Stimulated activated CD4-positive, alpha-beta T cell treated with anti-CD3 and anti-CD28 coated beads, Interleukin-15, amount 100 ng/mL, for 1 hour (primary cell): ENCODE measurements around the gene RHOC.

ENCODE experiments used
- DNase-seq, 2 donors: peaks; one replicate each; pipeline ENCODE4 v3.0.0-alpha.2; 2020; ENCODE audit warnings: low read depth in 1 of 2, low spot score in 1 of 2

The RHOC gene

DNA sequence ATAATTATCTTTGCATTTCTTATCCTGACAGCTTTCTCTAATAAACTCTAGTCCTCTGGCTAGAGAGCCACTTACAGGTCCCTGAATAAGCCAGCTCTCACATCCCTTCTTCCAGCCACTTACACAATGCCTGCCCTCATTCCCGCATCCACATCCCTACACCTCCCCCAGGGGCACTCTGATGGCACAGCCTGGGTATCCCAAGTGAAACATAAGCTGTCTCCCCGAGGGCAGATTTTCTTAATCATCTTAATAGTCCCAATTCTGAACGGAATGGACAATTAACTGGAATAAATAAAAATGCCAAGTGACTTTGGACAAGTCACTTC lies 4.9 kb downstream of the RHOC start:
- no peak for DNase-seq

DNA sequence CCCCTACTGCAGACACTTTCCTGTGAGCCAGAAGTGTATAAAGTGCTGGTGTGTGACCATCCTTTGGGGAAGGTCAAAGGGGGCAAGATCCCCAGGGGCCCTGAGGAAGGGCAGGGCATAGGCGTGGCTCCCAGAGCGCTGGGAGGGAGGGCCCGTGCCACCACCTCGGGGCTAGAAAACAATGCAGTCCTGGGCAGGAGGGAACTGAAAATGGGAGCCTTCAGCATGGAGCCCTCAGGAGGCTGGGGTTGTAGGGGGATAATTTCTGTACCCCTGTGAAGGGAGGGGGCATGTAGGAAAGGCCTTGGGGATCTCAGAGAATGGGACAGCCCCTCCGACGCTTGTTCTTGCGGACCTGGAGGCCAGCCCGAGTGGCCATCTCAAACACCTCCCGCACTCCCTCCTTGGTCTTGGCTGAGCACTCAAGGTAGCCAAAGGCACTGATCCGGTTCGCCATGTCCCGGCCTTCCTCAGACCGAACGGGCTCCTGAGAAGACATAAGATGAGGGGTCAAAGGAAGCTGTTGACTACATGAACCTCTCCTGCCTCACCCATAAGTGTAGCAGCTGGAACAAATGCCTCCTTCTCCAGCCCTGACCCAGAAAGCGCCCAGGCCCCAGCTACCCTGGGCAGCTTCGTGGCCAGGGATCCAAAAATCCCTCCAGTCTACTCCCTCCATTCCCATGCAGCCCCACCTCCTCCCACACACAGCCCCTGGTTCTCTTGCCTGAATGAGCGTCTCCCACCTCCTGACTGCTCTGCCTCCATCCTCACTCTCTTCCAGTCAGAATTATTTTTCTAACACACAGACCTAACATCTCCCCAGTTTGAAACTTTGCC lies 5.5 kb downstream of the RHOC start:
- no peak for DNase-seq

- DNase-seq, result peak in 1 of 2 donors; percentile 33
Measured at GRCh38 chr1:112700290-112701226, 6.4 kb downstream of the RHOC start.

- no peak for DNase-seq
Measured at GRCh38 chr1:112699425-112700144, 7.3 kb downstream of the RHOC start.

GRCh38 chr1:112698366-112699310 lies 8.3 kb downstream of the RHOC start:
- no peak for DNase-seq

GRCh38 chr1:112697781-112698201 lies 9.1 kb downstream of the RHOC start:
- no peak for DNase-seq

- no peak for DNase-seq
Measured at GRCh38 chr1:112696578-112697314, 10.2 kb downstream of the RHOC start.

GRCh38 chr1:112695276-112695675 lies 11.7 kb downstream of the RHOC start:
- no peak for DNase-seq

- DNase-seq, result no peak
Measured at GRCh38 chr1:112694363-112694929, 12.5 kb downstream of the RHOC start.

GRCh38 chr1:112693821-112694220 lies 13.1 kb downstream of the RHOC start:
- DNase-seq, result no peak

DNA sequence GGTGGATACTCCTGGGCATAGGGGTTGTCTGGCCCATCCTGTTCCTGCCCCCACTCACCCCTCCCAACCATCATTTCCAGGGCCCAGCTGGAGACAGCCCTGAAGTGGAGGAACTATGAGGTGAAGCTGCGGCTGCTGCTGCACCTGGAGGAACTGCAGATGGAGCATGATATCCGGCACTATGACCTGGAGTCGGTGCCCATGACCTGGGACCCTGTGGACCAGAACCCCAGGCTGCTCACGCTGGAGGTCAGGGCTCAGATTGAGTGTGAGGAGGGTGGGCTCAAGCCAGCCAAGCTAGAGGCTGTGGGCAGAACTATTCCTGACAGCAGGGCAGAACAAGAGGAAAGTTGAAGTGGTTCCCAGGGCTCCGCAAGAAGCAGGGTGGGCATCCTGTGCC lies 14.2 kb downstream of the RHOC start:
- no peak for DNase-seq

DNA sequence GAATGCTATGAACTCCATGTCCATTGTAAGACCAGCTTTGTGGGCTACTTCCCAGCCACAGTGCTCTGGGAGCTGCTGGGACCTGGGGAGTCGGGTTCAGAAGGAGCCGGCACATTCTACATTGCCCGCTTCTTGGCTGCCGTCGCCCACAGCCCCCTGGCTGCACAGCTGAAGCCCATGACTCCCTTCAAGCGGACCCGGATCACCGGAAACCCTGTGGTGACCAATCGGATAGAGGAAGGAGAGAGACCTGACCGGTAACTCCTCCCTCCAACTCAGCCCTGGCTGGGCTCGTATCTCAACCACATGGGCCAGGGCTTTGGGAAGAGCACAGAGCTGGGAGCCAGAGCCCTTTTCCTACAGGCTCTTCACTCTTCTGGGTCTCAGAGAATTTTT lies 17.1 kb downstream of the RHOC start:
- no peak for DNase-seq

DNA sequence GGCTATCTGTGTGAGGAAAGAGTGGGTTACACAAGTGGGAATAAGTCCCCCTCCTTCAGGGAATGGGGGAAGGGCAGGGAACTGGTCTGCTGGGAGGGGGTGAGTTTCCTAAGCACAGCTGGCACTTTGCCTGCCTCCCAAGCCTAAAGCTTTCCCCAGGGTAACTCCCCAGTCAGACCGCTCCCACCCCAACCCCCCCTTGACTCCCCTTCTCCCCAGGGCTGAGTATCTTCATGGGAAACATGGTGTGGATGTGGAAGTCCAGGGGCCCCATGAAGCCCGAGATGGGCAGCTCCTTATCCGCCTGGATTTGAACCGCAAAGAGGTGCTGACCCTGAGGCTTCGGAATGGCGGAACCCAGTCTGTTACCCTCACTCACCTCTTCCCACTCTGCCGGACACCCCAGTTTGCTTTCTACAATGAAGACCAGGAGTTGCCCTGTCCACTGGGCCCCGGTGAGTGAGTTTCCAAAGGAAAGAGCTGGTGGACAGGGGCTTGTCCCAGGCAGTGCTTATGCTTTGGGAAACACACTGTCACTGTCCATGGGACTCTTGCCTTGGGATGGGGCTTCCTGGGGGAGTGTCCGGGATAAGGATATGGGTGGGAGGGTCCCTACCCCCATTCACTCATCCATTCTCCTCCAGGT lies 17.6 kb downstream of the RHOC start:
- no peak for DNase-seq

GRCh38 chr1:112688781-112689193 lies 18.1 kb downstream of the RHOC start:
- DNase-seq, result no peak

DNA sequence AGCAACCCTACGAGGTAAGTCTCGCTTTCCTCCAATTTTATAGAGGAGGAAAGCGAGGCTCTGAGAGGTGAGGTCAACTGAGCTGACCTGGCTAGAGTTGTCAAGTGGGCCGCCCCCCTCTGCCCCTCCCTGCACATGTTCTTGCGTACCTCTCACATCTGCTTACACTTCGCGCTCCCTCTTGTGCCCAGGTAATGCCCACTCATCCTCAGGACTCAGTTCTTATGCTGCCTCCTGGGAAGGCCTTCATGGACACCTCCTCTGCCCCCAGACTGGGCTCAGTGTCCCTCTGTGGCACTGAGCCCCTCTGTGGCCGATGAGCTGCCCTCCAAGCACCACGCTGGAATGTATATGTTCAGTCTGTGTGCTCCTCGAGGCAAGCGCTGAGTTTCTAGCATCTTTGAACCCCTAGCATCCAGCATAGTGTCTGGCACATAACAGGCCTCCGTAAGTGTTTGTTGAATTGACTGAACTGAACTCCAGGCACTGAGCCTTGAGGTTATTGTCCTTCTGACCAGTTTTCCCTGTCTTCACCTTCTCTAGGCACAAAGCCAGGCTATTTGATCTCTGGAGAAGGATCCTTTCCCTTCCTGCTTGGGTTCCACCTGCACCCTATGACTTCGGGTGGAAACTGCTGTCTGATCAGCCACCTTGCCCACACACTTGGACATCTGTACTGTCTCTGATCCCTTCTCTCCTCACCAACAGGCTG lies 19.0 kb downstream of the RHOC start:
- DNase-seq, result no peak

DNA sequence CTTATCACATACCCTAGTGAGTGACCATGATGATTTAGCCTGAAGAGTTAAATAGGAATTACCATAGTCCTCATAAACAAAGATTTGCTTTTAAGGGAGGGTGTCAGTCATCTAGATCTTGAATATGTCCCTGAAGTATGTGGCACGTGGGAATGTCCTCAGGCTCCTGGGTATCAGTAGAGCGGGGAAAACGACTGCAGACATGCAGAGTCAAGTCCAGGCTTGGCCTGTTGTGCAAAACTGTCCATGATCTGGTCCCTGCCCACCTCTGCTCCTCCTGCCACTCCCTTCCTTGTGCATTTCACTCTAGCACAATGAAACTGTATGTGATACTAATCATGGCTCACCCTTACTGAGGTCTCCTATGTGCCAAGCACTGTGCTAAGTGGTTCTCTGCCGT lies 19.6 kb downstream of the RHOC start:
- DNase-seq, result no peak

GRCh38 chr1:112686835-112687234 lies 20.1 kb downstream of the RHOC start:
- DNase-seq, result no peak

GRCh38 chr1:112686417-112686816 lies 20.5 kb downstream of the RHOC start:
- DNase-seq, result no peak
